Measurements from ENCODE around the gene FBRSL1.

FBRSL1 gene

DNA sequence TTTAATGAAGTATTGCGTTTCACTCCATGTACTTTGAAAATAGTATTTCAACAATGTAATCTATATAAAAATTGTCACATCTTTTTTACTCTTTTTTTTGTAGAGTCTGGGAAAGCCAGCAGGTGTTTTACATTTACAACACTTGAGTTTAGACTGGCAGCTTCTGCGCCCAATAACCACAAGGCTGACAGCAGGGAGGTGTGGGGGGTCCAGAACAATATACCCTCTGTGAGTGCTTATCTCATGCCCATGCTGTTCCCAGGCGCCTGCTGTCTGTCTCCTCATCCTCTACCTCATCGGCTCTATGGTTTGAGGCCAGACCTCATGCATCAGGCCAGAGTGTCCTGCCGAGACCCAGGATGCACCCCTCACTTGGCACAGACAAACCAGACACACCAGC is 24.9 kb downstream of the FBRSL1 start:
- H3K27ac ChIP-seq (ENCODE audit: low read depth, low read length), result no peak overlapping the region

GRCh38 chr12:132516095-132517012 is 26.4 kb downstream of the FBRSL1 start:
- Histone ChIP-seq H2AFZ (ENCODE audit: low read length, unreplicated experiment) (no peak overlapping the region), H3K27ac (ENCODE audit: low read depth, low read length) (no peak overlapping the region), H3K79me2 (ENCODE audit: control insufficient read depth, insufficient read depth, low read length, unreplicated experiment) (no peaks in the 10 kb centered on the region), H3K4me1 (ENCODE audit: control insufficient read depth, insufficient read depth, low read length, unreplicated experiment) (no peaks in the 10 kb centered on the region), H3K36me3 (ENCODE audit: insufficient read depth, low read length) (peaks cover 7% of the 10 kb centered on the region; the same call in 1 of the 2 replicates), H3K4me3 (ENCODE audit: low read depth, low read length) (no peak overlapping the region), H3K27me3 (ENCODE audit: insufficient read depth, low read length) (no peaks in the 10 kb centered on the region)

More for the DNA sequence above, 24.9 kb downstream of the FBRSL1 start:
- no peaks in the 10 kb centered on the region for H3K27me3 ChIP-seq (ENCODE audit: insufficient read depth, low read length)
- no peaks in the 10 kb centered on the region for H3K79me2 ChIP-seq (ENCODE audit: control insufficient read depth, insufficient read depth, low read length, unreplicated experiment)
- H3K36me3 ChIP-seq (ENCODE audit: insufficient read depth, low read length), result peaks cover 7% of the 10 kb centered on the region; the same call in 1 of the 2 replicates
- H3K4me1 ChIP-seq (ENCODE audit: control insufficient read depth, insufficient read depth, low read length, unreplicated experiment), result no peaks in the 10 kb centered on the region
- H2AFZ ChIP-seq (ENCODE audit: low read length, unreplicated experiment), result no peak overlapping the region
- no peak overlapping the region for H3K4me3 ChIP-seq (ENCODE audit: low read depth, low read length)

GRCh38 chr12:132517013-132517739 is 27.2 kb downstream of the FBRSL1 start:
- H3K4me3 ChIP-seq (ENCODE audit: low read depth, low read length), result no peak overlapping the region
- no peak overlapping the region for H3K27ac ChIP-seq (ENCODE audit: low read depth, low read length)
- no peaks in the 10 kb centered on the region for H3K79me2 ChIP-seq (ENCODE audit: control insufficient read depth, insufficient read depth, low read length, unreplicated experiment)
- no peaks in the 10 kb centered on the region for H3K4me1 ChIP-seq (ENCODE audit: control insufficient read depth, insufficient read depth, low read length, unreplicated experiment)
- H3K36me3 ChIP-seq (ENCODE audit: insufficient read depth, low read length), result peaks cover 7% of the 10 kb centered on the region; the same call in 1 of the 2 replicates
- no peak overlapping the region for H2AFZ ChIP-seq (ENCODE audit: low read length, unreplicated experiment)
- no peaks in the 10 kb centered on the region for H3K27me3 ChIP-seq (ENCODE audit: insufficient read depth, low read length)

DNA sequence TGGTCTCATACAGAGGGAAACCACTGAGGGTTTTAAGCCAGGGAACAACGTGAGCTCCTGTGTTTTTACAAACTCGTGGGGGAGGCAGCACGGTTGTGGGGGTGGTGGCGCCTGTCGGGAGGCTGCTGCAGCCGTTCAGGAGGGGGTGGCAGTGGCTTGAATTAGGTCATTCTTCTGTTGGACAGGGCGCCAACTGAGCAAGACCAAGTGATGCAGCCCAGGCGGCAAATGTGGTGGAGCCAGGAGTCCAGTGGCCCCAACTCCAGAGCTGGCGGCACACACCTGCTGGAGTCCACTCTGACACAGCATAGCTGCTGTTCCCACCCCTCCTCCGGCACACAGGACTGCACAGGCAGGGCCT is 27.8 kb downstream of the FBRSL1 start:
- H3K4me1 ChIP-seq (ENCODE audit: control insufficient read depth, insufficient read depth, low read length, unreplicated experiment), result no peaks in the 10 kb centered on the region
- H3K79me2 ChIP-seq (ENCODE audit: control insufficient read depth, insufficient read depth, low read length, unreplicated experiment), result no peaks in the 10 kb centered on the region
- H3K4me3 ChIP-seq (ENCODE audit: low read depth, low read length), result no peak overlapping the region
- peaks cover 7% of the 10 kb centered on the region; the same call in 1 of the 2 replicates for H3K36me3 ChIP-seq (ENCODE audit: insufficient read depth, low read length)
- H3K27ac ChIP-seq (ENCODE audit: low read depth, low read length), result no peak overlapping the region
- no peaks in the 10 kb centered on the region for H3K27me3 ChIP-seq (ENCODE audit: insufficient read depth, low read length)
- no peak overlapping the region for H2AFZ ChIP-seq (ENCODE audit: low read length, unreplicated experiment)

DNA sequence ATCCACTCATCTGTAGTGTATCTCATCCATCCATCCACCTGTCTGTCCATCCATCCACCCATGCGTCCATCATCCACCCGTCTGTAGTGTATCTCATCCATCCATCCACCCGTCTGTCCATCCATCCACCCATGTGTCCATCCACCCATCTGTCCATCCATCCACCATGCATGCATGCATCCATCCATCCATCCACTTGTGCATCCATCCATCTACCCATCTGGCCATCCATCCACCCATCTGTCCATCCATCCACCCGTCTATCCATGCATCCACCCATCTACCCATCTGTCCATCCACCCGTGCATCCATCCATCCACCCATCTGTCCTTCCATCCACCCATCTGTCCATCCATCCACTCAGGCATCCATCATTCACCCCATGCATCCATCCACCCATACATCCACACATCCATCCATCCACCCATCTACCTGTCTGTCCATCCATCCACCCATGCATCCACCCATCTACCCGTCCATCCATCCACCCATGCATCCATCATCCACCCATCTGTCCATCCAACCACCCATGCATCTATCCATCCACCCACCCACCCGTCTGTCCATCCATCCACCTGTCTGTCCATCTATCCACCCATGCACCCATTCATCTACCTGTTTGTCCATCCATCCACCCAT is 28.5 kb downstream of the FBRSL1 start:
- no peaks in the 10 kb centered on the region for H3K27me3 ChIP-seq (ENCODE audit: insufficient read depth, low read length)
- no peak overlapping the region for H3K27ac ChIP-seq (ENCODE audit: low read depth, low read length)
- peaks cover 7% of the 10 kb centered on the region; the same call in 1 of the 2 replicates for H3K36me3 ChIP-seq (ENCODE audit: insufficient read depth, low read length)
- no peak overlapping the region for H2AFZ ChIP-seq (ENCODE audit: low read length, unreplicated experiment)
- H3K79me2 ChIP-seq (ENCODE audit: control insufficient read depth, insufficient read depth, low read length, unreplicated experiment), result no peaks in the 10 kb centered on the region
- no peak overlapping the region for H3K4me3 ChIP-seq (ENCODE audit: low read depth, low read length)
- H3K4me1 ChIP-seq (ENCODE audit: control insufficient read depth, insufficient read depth, low read length, unreplicated experiment), result no peaks in the 10 kb centered on the region

DNA sequence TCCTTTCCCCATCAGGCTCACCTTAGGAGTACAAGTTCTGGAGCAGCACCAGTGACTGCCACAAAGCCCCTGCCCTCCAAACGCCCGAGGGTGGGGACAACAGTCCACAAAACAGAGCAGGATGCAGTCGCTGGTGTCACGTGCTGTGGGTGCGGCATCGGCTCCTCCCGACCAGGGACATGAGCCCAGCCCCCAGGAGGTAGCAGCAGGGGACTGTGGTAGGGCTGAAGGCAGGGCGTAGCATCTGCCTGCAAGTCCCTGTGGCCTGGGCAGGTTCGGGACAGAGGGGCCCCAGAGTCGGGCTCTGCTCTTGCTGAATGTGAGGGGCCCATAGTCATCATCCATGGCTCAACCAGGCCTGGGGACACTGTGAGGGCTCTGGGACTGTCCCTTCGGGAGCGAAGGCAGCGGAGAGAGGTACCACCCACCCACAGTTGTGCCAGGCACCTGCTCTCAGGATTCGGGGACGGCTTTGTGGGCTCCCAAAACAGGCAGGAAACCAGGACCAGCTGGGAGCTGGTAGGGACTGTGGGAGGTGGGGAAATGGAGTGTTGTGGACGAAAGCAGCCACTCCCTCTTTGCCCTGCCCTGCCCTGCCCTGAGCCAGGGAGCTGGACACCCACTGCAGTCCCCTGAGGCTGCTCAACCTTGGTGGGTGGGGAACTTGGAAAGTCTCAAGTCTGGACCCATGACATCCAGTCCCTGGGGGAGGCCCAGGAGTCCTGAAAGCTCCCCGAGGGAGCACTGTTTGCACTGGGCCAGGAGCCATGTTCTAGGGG is 30.7 kb downstream of the FBRSL1 start:
- Histone ChIP-seq H3K27ac (ENCODE audit: low read depth, low read length) (no peak overlapping the region), H3K4me1 (ENCODE audit: control insufficient read depth, insufficient read depth, low read length, unreplicated experiment) (no peaks in the 10 kb centered on the region)

GRCh38 chr12:132521200-132521580 is 31.2 kb downstream of the FBRSL1 start:
- H3K4me3 ChIP-seq (ENCODE audit: low read depth, low read length), result no peak overlapping the region
- no peak overlapping the region for H3K27ac ChIP-seq (ENCODE audit: low read depth, low read length)
- H3K27me3 ChIP-seq (ENCODE audit: insufficient read depth, low read length), result no peaks in the 10 kb centered on the region
- peaks cover 3% of the 10 kb centered on the region; the same call in 1 of the 2 replicates for H3K36me3 ChIP-seq (ENCODE audit: insufficient read depth, low read length)
- no peaks in the 10 kb centered on the region for H3K79me2 ChIP-seq (ENCODE audit: control insufficient read depth, insufficient read depth, low read length, unreplicated experiment)
- no peaks in the 10 kb centered on the region for H3K4me1 ChIP-seq (ENCODE audit: control insufficient read depth, insufficient read depth, low read length, unreplicated experiment)
- H2AFZ ChIP-seq (ENCODE audit: low read length, unreplicated experiment), result no peak overlapping the region

More for the DNA sequence above, 30.7 kb downstream of the FBRSL1 start:
- no peak overlapping the region for H3K4me3 ChIP-seq (ENCODE audit: low read depth, low read length)
- H3K79me2 ChIP-seq (ENCODE audit: control insufficient read depth, insufficient read depth, low read length, unreplicated experiment), result no peaks in the 10 kb centered on the region
- no peak overlapping the region for H2AFZ ChIP-seq (ENCODE audit: low read length, unreplicated experiment)
- H3K27me3 ChIP-seq (ENCODE audit: insufficient read depth, low read length), result no peaks in the 10 kb centered on the region
- H3K36me3 ChIP-seq (ENCODE audit: insufficient read depth, low read length), result peaks cover 3% of the 10 kb centered on the region; the same call in 1 of the 2 replicates

DNA sequence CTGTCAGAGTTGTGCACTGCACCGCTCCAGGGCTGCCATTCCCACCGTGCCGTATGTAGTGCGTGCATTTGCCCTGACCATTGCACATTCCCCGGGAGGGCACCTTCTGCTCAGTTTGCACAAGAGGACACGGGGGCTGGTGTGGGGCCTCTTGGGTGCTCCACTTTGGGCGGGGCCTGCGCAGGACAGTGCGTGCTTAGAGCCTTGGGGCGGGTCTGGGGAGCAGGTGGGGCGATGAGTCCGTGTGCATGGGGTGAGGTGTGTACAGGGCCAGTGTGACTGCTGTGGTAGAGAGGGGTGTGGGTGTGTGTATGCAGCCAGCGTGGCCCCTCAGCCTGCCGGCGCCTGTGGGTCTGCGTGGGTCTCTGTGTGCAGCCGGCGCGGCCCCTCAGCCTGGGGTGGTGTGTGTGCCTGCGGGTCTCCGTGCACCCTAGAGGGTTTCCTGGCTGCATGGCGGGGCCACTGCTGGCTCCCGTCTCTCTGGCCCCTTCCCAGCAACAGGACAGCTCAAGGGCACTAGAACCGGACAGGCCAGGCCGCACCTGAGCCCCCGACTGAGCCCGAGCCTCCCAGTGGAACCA is 31.9 kb downstream of the FBRSL1 start:
- H3K27me3 ChIP-seq (ENCODE audit: insufficient read depth, low read length), result no peaks in the 10 kb centered on the region
- no peaks in the 10 kb centered on the region for H3K4me1 ChIP-seq (ENCODE audit: control insufficient read depth, insufficient read depth, low read length, unreplicated experiment)
- no peaks in the 10 kb centered on the region for H3K79me2 ChIP-seq (ENCODE audit: control insufficient read depth, insufficient read depth, low read length, unreplicated experiment)
- H3K36me3 ChIP-seq (ENCODE audit: insufficient read depth, low read length), result peaks cover 3% of the 10 kb centered on the region; the same call in 1 of the 2 replicates
- no peak overlapping the region for H3K27ac ChIP-seq (ENCODE audit: low read depth, low read length)
- no peak overlapping the region for H3K4me3 ChIP-seq (ENCODE audit: low read depth, low read length)
- no peak overlapping the region for H2AFZ ChIP-seq (ENCODE audit: low read length, unreplicated experiment)

GRCh38 chr12:132522592-132523380 is 32.8 kb downstream of the FBRSL1 start:
- H2AFZ ChIP-seq (ENCODE audit: low read length, unreplicated experiment), result no peak overlapping the region
- no peaks in the 10 kb centered on the region for H3K27me3 ChIP-seq (ENCODE audit: insufficient read depth, low read length)
- H3K27ac ChIP-seq (ENCODE audit: low read depth, low read length), result no peak overlapping the region

More at GRCh38 chr12:132522592-132523380, 32.8 kb downstream of the FBRSL1 start:
- Histone ChIP-seq H3K4me3 (ENCODE audit: low read depth, low read length) (no peak overlapping the region), H3K36me3 (ENCODE audit: insufficient read depth, low read length) (peaks cover 3% of the 10 kb centered on the region; the same call in 1 of the 2 replicates), H3K4me1 (ENCODE audit: control insufficient read depth, insufficient read depth, low read length, unreplicated experiment) (no peaks in the 10 kb centered on the region), H3K79me2 (ENCODE audit: control insufficient read depth, insufficient read depth, low read length, unreplicated experiment) (no peaks in the 10 kb centered on the region)

All from ACC112 (cell line).